Brain microvascular endothelial cell (primary cell): Measurements from ENCODE around the gene MYH10.

Experiments
- DNase-seq: peaks from one replicate; pipeline ENCODE4 v3.0.0-alpha.2; 2020
- H3K27ac ChIP-seq: fragments of 250-450 bp; sonication (Bioruptor Pico); 2 replicates; pipeline ENCODE4 v1.5.1; 2020; ENCODE audit warnings: mild to moderate bottlenecking, moderate library complexity
- H3K27me3 ChIP-seq: fragments of 250-450 bp; sonication (Bioruptor Pico); replicated peaks from 2 replicates; pipeline ENCODE4 v1.5.1; 2020; ENCODE audit warnings: mild to moderate bottlenecking
- H3K36me3 ChIP-seq: fragments of 250-450 bp; sonication (Bioruptor Pico); replicated peaks from 2 replicates; pipeline ENCODE4 v1.5.1; 2020; ENCODE audit warnings: mild to moderate bottlenecking
- H3K4me3 ChIP-seq: 2 replicates; pipeline ENCODE4 v1.5.1; 2011; ENCODE audit warnings: low read depth, mild to moderate bottlenecking, control low read depth, low read length, moderate library complexity
- CTCF ChIP-seq: IDR thresholded peaks from 2 replicates; pipeline ENCODE4 v1.5.1; 2011; ENCODE audit warnings: low read depth, mild to moderate bottlenecking, moderate library complexity, low read length, control low read depth, inconsistent platforms; ENCODE audit errors: missing control alignments
- in situ Hi-C: cut with HindIII; loops from 2 replicates; pipeline ENCODE4 v1.10.0; 2017; ENCODE audit warnings: low sequenced_read_pairs, low pct_ligation_motif_present

MYH10 gene

GRCh38 chr17:8654822-8655221, 24.3 kb upstream of the MYH10 start:
- H3K27me3 ChIP-seq: no peaks in the 10 kb centered on the region
- no peak for TF ChIP-seq CTCF
- no peak overlapping the region for H3K27ac ChIP-seq
- H3K4me3 ChIP-seq: no peak overlapping the region
- no peaks in the 10 kb centered on the region for H3K36me3 ChIP-seq
- DNase-seq: no peak
- in situ Hi-C loops: no loop called here

GRCh38 chr17:8651013-8651412, 20.5 kb upstream of the MYH10 start:
- H3K27me3 ChIP-seq: no peaks in the 10 kb centered on the region
- DNase-seq: no peak
- H3K36me3 ChIP-seq: no peaks in the 10 kb centered on the region
- H3K4me3 ChIP-seq: no peak overlapping the region
- peak; percentile 8 for TF ChIP-seq CTCF
- H3K27ac ChIP-seq: no peak overlapping the region
- in situ Hi-C loops: no loop called here

- Histone ChIP-seq H3K27me3 (no peaks in the 10 kb centered on the region), H3K4me3 (no peak overlapping the region), H3K27ac (no peak overlapping the region), H3K36me3 (no peaks in the 10 kb centered on the region)
- in situ Hi-C loops: no loop called here
- DNase-seq: no peak
- TF ChIP-seq CTCF: no peak
Measured at GRCh38 chr17:8650119-8650499, 19.6 kb upstream of the MYH10 start.

- Histone ChIP-seq H3K27me3 (no peaks in the 10 kb centered on the region), H3K36me3 (no peaks in the 10 kb centered on the region), H3K4me3 (no peak overlapping the region), H3K27ac (no peak overlapping the region)
- in situ Hi-C loops: no loop called here
- peak; percentile 88 for DNase-seq
- TF ChIP-seq CTCF: no peak
Measured at GRCh38 chr17:8649157-8650118, 18.9 kb upstream of the MYH10 start.

GRCh38 chr17:8647956-8648355, 17.4 kb upstream of the MYH10 start:
- DNase-seq: no peak
- H3K36me3 ChIP-seq: no peaks in the 10 kb centered on the region
- no peak overlapping the region for H3K4me3 ChIP-seq
- H3K27me3 ChIP-seq: no peaks in the 10 kb centered on the region
- no peak for TF ChIP-seq CTCF
- no peak overlapping the region for H3K27ac ChIP-seq
- in situ Hi-C loops: no loop called here
